HG03575 (cell line): ENCODE data around the gene ZEB2.

ENCODE experiments used
- ATAC-seq: cut with Tn5 transposase; IDR thresholded peaks from one replicate; pipeline ENCODE4 v1.9.1; 2021; ENCODE audit not compliant: unreplicated experiment, insufficient number of reproducible peaks, low FRiP score; ENCODE audit errors: extremely low read depth

The ZEB2 gene

DNA sequence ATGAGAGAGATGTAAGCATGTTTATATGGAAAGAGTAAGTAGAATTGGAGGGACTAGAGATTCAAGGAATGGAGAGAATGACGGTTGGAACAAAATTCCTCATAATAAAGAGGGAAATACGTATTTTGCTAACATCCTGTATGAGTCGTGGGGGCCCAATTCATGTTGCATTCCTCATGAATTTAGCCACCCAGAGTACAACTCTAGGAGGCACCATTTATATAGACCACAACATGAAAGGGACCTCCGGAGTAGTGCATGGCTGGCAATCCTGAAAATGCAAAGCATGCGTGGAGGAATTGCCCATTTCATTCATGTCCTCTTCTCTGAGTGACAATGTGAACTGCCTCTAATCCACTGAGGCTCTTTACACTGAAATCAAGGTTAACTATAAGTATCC lies 168.2 kb downstream of the ZEB2 start:
- ATAC-seq = no peak

DNA sequence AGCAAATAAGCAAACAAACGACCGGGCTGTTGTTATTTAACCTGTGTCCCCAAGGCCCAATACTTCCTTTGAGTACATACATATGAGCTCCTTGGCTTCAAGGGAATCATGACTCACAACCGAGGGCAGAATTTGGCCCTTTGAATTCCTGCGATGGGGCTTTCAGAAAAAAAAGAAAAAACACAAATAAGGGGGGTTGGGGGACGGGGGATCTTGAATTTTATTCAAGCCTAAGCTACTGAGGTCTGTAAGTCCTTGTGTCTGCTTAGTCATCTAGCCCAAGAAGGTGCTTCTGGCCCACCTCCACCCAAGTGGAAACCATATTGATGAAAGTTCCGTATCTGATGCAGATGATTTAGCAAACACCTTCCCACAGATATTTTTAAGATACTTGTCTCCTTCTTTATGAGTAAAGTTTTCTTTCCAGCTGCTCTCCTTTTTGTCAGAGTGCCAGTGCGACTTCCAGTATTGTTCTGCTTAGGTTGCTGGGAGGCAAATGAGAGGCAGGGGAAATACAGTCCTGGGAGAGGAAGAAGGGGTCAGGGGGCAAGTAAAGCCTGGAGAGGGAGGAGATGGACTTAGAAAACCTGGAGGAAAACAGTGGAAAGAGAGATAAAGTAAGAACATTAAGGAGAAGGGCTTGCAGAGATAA lies 169.6 kb downstream of the ZEB2 start:
- ATAC-seq = no peak

DNA sequence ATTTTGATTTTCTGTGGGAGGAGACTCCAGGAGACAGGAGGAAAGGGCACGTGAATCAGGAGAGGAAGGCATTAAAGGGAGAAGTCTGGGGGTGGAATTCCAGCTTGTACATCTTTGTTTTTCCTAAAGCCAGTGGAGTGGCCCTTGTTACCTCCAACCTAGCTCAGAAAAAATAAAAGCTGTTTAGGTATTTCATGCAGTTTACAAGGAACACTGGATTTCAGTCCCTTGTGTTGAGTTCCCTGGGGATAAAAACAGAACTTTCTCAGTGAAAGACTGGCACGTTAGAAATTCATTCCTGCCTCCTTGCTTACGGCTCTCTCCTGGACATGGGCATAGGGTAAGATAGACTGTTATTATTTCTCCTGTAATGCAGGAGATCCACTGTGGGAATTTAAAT lies 170.2 kb downstream of the ZEB2 start:
- no peak for ATAC-seq

DNA sequence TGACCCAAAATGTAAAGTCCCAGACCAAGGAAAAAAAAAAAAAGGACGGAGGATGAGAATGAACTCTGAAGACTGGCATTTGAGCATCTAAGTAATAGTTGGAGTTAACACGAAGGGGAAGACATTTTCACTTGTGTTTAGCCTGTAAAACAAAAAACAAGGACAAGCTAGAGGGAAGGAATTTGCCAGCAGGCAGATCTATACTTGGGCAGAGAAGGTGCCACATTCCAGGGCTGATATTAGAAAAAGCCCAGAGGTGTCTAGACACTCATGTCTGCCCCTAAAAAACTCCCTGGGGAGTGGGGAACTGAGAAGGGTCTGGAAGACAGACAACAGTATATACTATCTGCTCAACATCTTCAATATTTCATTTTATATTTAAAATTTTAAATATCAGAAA lies 171.1 kb downstream of the ZEB2 start:
- ATAC-seq = no peak

DNA sequence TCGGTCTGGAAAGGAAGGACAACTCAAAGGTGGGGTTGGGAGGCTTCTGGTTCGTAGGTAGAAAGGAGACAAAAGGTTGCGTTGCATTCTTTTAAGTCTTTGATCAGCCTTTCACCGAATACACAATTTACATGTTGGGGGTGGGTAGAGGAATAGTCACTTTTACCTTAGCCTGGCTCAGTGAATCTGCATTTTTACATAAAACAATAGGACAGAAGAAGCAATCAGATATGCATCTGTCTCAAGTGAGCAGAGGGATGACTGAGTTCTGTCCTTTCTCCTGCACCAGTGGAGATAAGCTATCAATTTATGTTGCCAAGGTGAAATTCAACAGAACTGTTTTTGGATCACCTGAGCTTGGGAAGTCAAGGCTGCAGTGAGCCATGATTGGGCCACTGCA lies 173.7 kb downstream of the ZEB2 start:
- no peak for ATAC-seq

DNA sequence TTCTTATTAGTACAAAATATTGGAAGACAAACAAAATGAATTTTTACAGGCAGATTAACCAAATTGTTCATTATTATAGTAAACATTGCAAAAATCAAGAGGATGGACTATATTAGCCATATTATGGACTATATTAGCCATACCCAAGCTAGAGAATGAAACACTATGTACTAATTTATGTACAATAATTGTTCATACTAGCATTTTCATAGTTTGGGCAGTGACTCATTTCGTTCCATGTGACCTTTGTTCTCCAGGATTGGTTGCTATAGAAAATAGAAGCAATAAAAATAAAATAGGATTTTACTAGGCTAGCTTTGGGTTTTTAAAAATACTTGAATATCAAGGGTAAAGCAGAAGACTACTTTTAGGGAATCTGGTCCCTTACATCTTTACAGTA lies 176.8 kb downstream of the ZEB2 start:
- ATAC-seq = no peak

DNA sequence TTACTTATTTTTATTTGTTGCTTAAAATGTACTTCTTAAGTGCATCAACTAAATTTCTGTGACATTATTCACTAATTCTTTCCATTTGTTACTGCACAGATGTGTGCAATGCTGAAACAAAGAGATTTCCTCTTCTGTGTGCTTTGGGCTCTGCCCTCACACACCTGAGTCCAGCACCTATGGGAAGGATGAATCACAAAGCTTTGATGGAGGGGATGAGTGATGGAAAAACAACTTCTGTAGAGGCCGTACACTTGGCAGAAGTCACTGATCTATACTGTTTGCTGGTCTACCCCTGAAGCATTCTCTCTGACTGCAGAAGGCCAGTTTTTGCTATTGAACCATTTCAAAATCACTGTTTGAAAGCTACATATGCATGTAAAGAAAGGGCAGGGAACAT lies 178.4 kb downstream of the ZEB2 start:
- no peak for ATAC-seq

DNA sequence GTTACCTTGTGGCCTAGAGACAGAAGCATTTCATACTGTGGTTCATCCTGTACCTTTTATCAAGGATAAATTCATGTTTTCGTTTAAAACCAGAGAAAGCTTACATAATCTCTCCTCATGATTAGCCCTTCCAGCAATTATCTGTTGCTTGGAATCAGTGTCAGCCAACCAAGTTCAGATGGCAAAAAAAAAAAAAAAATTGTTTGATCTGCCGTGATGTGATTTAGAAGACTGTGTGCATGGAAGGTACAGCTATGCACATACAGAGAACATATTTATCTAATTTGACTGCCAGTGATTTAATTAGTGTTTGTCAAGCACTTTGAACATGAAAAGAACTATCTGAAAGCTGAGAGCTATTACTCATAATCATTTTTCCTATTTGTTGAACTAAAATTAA lies 180.9 kb downstream of the ZEB2 start:
- no peak for ATAC-seq

DNA sequence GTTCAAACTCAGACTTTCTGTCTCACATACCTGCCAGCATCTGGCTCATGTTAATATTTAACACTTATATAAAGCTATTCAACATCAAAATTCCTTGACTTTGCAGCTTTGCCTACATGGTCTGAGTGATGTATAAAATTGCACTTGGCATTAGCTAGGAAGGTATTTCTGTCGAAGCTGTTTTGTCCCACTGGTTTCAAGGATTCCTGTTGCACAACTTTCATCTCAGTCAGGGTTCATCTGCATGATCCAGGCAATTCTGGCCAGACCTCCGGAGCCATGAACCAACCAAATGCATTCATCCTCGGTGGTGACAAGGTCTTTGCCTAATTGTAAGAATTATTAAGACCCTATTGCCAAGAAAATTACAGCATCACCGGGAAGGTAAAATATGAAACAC lies 185.4 kb downstream of the ZEB2 start:
- no peak for ATAC-seq
